GM11168 (cell line): ENCODE measurements around the gene SAE1.
"Not testable (repeated sequence)": the region's sequence is repeated elsewhere in the genome, so short reads cannot be mapped to it uniquely, and the experiment has no call there.

Experiments
- in situ Hi-C: fragments of 300-500 bp; cut with MboI; formaldehyde crosslinking; loops from one replicate; pipeline ENCODE4 v1.12.0; 2022; ENCODE audit warnings: low sequenced_read_pairs; ENCODE audit not compliant: unreplicated experiment

Gene SAE1

GRCh38 chr19:47231215-47232054, 100.8 kb downstream of the SAE1 start:
- in situ Hi-C loops, result no loop called here

DNA sequence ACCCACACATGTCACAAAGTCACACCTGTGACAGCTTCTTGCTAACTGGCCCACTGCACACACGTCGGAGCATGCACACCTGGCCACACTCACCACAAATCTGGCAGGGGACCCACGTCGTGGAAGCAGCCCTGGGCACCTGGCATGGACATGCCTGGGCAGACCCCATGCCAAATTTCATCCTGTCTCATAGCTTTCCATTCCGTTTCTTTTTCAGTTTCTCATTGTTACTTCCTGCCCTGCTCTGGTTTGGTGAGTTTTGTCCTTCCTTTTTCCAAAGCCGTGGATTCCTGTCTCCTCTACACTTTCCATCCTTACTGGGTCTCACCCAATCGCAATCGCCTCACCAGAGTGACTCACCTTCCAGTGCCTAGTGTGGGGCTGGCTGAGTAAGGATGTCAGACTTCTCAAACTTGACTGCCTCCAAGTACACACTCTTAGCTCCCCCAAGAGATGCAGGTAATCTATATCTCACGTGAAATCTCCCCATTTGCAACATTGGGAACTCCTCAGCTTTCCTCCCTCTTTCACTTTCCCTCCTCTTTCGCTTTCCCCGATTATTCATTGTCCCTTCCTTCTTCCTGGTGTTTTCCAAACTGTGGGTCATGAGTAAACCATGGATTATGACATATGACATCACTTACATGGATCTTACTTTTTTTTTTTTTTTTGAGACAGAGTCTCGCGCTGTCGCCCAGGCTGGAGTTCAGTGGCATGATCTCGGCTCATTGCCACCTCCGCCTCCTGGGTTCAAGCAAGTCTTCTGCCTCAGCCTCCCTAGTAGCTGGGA, 102.0 kb downstream of the SAE1 start:
- in situ Hi-C loops, result no loop called here

- in situ Hi-C loops, result no loop called here
Measured at GRCh38 chr19:47236072-47236675, 105.5 kb downstream of the SAE1 start.

DNA sequence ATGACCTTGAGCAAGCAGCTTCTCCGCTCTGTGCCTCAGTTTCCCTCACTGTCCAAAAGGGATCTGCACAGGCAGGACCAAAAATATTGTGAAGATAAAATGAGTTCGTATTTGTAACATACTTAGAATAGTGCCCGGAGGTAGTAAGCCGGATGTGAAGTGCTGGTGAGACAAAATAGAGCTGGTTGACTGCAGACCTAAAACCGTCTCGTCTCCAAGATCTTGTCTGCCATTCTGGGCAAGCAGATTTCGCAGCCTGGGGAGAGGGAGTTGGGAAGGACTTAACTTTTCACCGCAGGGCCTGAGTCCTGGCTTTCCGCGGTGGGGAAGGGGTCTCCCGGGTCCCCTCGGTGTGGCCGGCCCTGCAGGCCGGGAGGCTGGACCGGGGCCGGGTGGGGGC, 108.5 kb downstream of the SAE1 start:
- in situ Hi-C loops, result no loop called here

DNA sequence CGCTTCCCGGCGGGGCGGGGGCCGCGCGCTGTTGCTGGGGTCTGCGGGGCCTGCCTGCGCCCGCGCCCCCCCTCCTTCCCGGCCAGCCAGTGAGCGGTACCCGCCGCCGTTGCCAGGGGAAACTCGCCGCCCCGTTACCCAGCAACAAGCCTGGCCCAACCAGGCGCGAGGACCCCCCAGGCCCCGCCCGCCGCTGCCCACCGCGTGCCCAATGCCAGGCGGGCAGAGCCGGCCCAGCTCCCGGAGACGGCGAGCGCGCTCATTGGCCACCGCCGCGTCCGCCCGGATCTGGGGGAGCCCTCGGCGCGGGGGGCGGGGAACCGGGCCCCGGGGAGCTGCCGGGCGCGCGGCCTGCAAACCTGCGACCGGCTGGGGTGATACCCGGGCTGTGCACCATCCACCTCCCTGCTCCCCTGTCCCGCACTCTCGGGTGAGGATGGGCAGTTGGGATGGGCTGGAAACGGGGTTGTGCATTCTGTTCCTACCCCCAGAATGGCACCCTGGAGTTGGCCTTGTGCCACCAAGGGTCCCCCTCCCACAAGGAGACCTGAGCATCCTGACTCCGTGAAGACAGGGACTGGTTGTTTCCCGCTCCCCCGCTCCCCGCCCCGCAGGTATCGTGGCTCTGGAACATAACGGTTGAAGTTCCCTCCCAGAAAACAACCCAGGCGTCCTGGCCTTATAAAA, 109.1 kb downstream of the SAE1 start:
- in situ Hi-C loops, result no loop called here

- in situ Hi-C loops, result no loop called here
Measured at GRCh38 chr19:47240556-47240955, 109.9 kb downstream of the SAE1 start.

DNA sequence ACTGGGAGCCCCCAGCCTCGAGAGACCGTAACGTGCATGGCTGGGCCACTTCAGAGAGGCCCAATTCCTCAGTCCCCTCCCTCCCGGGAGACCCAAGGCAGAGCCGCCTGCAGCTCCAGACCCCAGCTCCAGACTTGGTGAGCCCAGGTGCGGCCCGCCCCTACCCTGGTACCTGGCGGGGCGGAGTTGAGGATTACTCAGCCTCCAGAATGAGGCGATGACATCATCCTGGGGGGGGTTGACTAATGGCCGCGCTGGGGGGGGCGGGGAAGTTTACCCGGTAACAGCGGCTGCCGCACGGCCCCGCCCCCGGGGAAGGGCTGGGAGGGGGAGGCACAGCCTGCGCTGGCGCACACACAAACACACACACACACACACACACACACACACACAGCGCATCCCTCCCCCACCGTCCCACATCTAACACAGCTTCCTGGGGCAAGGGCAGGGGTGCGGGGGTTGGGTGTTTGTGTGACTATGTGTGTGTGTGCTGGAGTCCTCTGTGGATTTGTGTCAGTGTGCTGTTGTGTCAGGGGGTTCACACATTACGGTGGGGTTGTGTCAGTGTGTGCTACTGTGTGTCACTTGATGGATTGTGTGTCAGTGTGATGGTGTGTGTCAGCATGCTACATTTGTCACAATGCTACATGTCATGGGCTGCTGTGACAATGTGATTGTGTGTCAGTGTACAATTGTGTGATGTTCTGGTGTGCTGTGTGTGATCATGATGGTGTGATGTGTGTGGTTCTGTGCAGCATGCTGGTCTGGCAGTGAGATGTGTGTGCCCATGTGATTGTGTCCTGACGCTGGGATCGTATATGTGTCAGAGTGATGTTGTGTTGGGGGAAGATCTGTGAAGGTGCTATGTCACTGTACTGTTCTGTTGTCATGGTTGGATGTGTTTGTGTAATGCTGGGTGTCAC, 110.6 kb downstream of the SAE1 start:
- in situ Hi-C loops, result no loop called here

DNA sequence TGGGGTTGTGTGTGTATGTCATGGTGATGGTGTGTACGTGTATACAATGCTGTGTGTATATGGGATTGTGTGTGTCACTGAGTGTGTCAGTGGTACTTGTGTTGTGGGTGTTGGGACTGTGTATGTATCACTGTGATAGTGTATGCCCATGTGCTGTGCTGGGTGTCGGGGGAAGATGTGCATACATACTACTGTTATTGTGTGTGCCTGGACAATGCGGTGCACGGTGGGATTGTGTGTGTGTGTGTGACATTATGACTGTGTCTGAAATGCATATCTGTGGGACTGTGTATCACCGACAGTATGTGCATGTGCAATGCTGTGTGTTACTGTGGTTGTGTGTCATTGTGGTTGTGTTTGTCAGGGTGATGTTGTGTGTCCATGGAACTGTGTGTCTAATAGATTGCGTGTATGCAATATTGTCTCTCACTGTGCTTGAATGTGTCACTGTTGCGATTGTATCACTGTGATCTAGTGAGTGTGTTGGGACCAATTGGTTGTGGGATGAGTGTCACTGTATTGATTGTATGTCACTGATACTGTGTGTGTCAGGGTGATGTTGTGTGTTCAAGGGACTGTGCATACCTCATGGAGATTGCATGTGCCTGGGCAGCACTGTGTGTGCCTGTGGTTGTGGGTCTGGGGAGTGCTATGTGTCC, 111.4 kb downstream of the SAE1 start:
- in situ Hi-C loops, result no loop called here

DNA sequence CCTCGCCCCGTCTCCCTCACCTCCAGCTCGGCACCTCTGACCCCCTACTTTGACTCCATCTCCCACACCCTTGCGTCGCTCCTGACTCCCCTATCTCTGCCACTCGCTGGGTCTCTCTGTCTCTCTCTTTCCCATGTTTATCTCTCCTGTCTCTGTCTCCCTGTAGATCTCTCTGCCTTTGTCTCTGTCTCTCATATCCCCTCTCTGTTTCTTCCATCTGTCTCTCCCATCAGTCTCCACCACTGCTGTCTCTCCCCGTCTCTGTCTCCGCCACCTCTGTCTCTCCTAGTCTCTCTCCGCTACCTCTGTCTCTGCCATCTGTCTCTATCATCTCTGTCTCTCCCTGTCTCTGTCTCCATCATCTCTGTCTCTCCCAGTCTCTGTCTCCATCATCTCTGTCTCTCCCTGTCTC, 112.7 kb downstream of the SAE1 start:
- in situ Hi-C loops, result no loop called here

DNA sequence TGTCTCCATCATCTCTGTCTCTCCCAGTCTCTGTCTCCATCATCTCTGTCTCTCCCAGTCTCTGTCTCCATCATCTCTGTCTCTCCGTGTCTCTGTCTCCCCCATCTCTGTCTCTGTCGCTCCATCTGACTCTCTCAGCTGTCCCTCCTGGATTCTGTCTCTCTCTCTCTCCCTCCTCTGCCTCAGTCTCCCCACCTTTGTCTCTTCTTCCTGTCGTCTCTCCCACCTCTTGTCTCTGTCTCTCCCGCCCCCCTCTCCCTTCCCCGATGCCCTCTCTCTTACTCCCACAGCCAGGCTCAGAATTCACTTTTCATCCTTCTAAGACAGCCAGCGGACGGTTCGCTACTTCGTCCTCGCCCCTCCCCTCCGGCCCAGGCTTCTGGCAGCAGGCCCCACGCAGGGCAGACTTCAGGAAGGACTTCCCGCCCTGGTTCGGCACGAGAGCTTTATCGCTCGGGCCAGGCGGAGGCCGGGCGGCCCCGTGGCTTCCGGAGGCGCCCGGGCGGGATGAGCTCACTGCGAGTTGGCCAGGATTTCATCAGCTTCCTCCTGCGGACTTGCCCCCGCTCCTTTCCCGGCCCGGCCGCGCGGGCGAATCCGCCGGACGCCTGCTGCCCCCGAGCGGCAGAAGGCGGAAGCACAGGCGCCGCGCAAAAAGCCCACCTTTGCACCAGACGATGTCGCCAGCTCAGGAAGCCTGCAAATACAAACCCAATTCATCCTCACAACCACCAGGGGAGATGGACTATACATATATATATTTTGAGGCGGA, 113.3 kb downstream of the SAE1 start:
- in situ Hi-C loops, result no loop called here

- in situ Hi-C loops, result loop anchor here (5.0 kb wide), 1 partner anchor 95 kb away; no protein-coding TSS in a partner anchor
Measured at GRCh38 chr19:47247308-47247990, 116.8 kb downstream of the SAE1 start.

DNA sequence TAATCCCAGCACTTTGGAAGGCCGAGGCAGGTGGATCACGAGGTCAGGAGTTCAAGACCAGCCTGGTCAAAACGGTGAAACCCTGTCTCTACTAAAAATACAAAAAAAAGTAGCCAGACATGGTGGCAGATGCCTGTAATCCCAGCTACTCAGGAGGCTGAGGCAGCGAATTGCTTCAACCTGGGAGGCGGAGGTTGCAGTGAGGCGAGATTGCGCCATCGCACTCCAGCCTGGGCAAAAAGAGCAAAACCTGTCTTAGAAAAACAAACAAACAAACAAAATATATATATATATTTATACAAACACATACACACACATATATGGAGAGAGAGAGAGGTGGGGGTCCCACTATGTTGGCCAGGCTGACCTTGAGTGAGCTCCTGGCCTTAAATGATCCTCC, 122.4 kb downstream of the SAE1 start:
- in situ Hi-C loops, result not testable (repeated sequence)

DNA sequence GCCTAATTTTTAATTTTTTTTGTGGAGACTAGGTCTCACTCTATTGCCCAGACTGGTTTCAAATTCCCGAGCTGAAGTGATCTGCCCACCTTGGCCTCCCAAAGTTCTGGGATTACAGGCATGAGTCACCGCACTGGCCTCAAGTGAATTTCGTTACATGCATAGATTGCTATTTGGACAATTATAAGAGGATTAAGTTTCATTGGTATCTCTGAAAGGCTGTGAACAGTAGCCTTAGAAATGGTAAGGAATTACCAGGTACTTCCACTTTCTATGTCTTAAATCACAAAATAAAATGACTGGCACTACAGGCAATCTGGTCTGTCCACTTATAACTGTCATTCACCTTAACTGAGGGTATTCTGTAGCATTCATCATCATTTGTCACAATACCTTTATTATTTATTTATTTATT, 122.8 kb downstream of the SAE1 start:
- in situ Hi-C loops, result no loop called here

GRCh38 chr19:47253970-47254369, 123.3 kb downstream of the SAE1 start:
- in situ Hi-C loops, result no loop called here

GRCh38 chr19:47255879-47256692, 125.5 kb downstream of the SAE1 start, which contains the start of gene CCDC9:
Gene CCDC9 (plus strand): TSS chr19:47256525. CDS start chr19:47258401, 1,876 bp downstream.
- in situ Hi-C loops, result no loop called here

GRCh38 chr19:47256693-47257410, 126.2 kb downstream of the SAE1 start:
- in situ Hi-C loops, result no loop called here
